Thyroid gland (tissue), 4 donors: Measurements from ENCODE around the gene ENTPD7.

Experiments
- CTCF ChIP-seq, 6 experiments: fragments of 200-600 bp in 3 of 6; fragments of 450-650 bp in 3 of 6; sonication (generic) in 3 of 6; IDR thresholded peaks; one replicate each; pipeline ENCODE4 v1.5.1; 2016 to 2019; ENCODE audit warnings: antibody characterized with exemption in 6 of 6, mild to moderate bottlenecking in 2 of 6, inconsistent platforms in 1 of 6, moderate library complexity in 1 of 6
- POLR2A ChIP-seq, 2 donors: fragments of 450-650 bp; IDR thresholded peaks; one replicate each; pipeline ENCODE4 v1.6.1; 2017; ENCODE audit warnings: antibody characterized with exemption in 2 of 2, mild to moderate bottlenecking in 2 of 2, moderate library complexity in 1 of 2

DNA sequence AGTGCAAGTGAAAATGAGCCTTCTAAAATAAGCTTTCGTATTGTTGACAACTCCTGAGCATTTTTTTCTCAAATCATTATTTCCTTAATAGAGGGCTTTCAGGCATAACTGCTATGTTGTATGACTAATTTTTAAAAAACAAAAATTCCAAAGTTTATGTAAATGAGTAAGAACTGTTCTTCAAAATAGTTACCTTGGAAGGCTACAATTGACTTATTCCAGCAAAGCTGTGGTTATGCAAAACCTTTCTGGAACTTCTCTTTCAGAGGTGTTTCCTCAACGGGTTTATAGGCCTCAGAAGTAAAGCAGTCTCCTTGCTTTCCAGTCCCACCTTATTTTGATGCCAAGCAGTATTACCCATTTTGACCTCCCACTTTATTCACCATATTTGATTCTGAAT is 41.6 kb upstream of the ENTPD7 start:
- no peak for TF ChIP-seq CTCF (IDR thresholded peaks at IDR 0.05)
- TF ChIP-seq POLR2A (IDR thresholded peaks at IDR 0.05), result no peak
